Esophagus squamous epithelium (tissue), 4 donors: ENCODE data around the gene TCF4.

Source experiments
- CTCF ChIP-seq, 6 experiments: fragments of 450-650 bp in 4 of 6; fragments of 200-600 bp in 2 of 6; sonication (generic) in 2 of 6; IDR thresholded peaks; one replicate each; pipeline ENCODE4 v1.5.1; 2016 to 2019; ENCODE audit warnings: antibody characterized with exemption in 6 of 6, mild to moderate bottlenecking in 4 of 6, moderate library complexity in 4 of 6
- POLR2A ChIP-seq, 4 donors: fragments of 450-650 bp; IDR thresholded peaks; one replicate each; pipeline ENCODE4 v1.6.1; 2017; ENCODE audit warnings: antibody characterized with exemption in 4 of 4, mild to moderate bottlenecking in 4 of 4, moderate library complexity in 3 of 4

GRCh38 chr18:55239740-55240139, 348.3 kb downstream of the TCF4 start:
- no peak for TF ChIP-seq POLR2A (IDR thresholded peaks at IDR 0.05)
- no peak for TF ChIP-seq CTCF (IDR thresholded peaks at IDR 0.05)
